ENCODE measurements around the gene KLF5.
"Not testable (repeated sequence)": the region's sequence is repeated elsewhere in the genome, so short reads cannot be mapped to it uniquely, and the experiment has no call there.

The KLF5 gene

GRCh38 chr13:73058736-73059459 is at the start of gene KLF5:
Gene KLF5 (plus strand): TSS chr13:73059005. CDS start chr13:73059328, 323 bp downstream.
- DNase-seq = peak; percentile 87

- DNase-seq = no peak
Measured at GRCh38 chr13:73011751-73012150, 47.1 kb upstream of the KLF5 start.

- no peak for DNase-seq
Measured at GRCh38 chr13:73015805-73016204, 43.0 kb upstream of the KLF5 start.

GRCh38 chr13:73018336-73018735 is 40.5 kb upstream of the KLF5 start:
- DNase-seq = no peak

- no peak for DNase-seq
Measured at GRCh38 chr13:73025217-73026012, 33.4 kb upstream of the KLF5 start.

GRCh38 chr13:73034901-73035300 is 23.9 kb upstream of the KLF5 start:
- no peak for DNase-seq

- DNase-seq = no peak
Measured at GRCh38 chr13:73035660-73036059, 23.1 kb upstream of the KLF5 start.

- DNase-seq = no peak
Measured at GRCh38 chr13:73036566-73036965, 22.2 kb upstream of the KLF5 start.

- DNase-seq = no peak
Measured at GRCh38 chr13:73038064-73038463, 20.7 kb upstream of the KLF5 start.

- DNase-seq = no peak
Measured at GRCh38 chr13:73039201-73040108, 19.4 kb upstream of the KLF5 start.

- DNase-seq = no peak
Measured at GRCh38 chr13:73040484-73040883, 18.3 kb upstream of the KLF5 start.

- DNase-seq = no peak
Measured at GRCh38 chr13:73040968-73041596, 17.7 kb upstream of the KLF5 start.

GRCh38 chr13:73045031-73045430 is 13.8 kb upstream of the KLF5 start:
- no peak for DNase-seq

GRCh38 chr13:73048615-73049014 is 10.2 kb upstream of the KLF5 start:
- DNase-seq = not testable (repeated sequence)

GRCh38 chr13:73054712-73055111 is 4.1 kb upstream of the KLF5 start:
- no peak for DNase-seq

GRCh38 chr13:73055813-73056564 is 2.8 kb upstream of the KLF5 start:
- no peak for DNase-seq

- DNase-seq = no peak
Measured at GRCh38 chr13:73056565-73056962, 2.2 kb upstream of the KLF5 start.

GRCh38 chr13:73057284-73058063 is 1.3 kb upstream of the KLF5 start:
- no peak for DNase-seq

- DNase-seq = no peak
Measured at GRCh38 chr13:73058064-73058313, 816 bp upstream of the KLF5 start.

- no peak for DNase-seq
Measured at GRCh38 chr13:73058432-73058735, 421 bp upstream of the KLF5 start.

- DNase-seq = no peak
Measured at GRCh38 chr13:73059460-73060250, 850 bp downstream of the KLF5 start.

All from NCI-H1048 (cell line).